Daoy (cell line): ENCODE results near the gene ZDHHC5. TPM values are rescaled to one million over a fixed set of nuclear protein-coding genes. Genes with fewer than 3 reads are reported as not detected.
A peak's percentile ranks its signal among the peaks of the same experiment; 100 is the strongest.

Experiments used
- DNase-seq: peaks from one replicate; pipeline ENCODE4 v3.0.0-alpha.2; 2015; ENCODE audit warnings: low read depth
- total RNA-seq: library from RNA; depleted of rRNA; stranded (reverse); fragments of >200 nt; shearing (Covaris generic); gene quantifications from 2 replicates; pipeline ENCODE4 v1.2.3, GENCODE V29; 2014; rRNA removed

The ZDHHC5 gene
- total RNA-seq, 1 experiment from 2014 or later, result 28.0 TPM

- no peak for DNase-seq
Measured at GRCh38 chr11:57729479-57729878, 61.6 kb downstream of the ZDHHC5 start.

- no peak for DNase-seq
Measured at GRCh38 chr11:57732661-57733060, 64.7 kb downstream of the ZDHHC5 start.

GRCh38 chr11:57735619-57736298, 67.8 kb downstream of the ZDHHC5 start:
- no peak for DNase-seq

- DNase-seq, result peak; percentile 99
Measured at GRCh38 chr11:57741132-57742086, 73.5 kb downstream of the ZDHHC5 start, which contains the start of gene SELENOH. SELENOH (plus strand) TSS chr11:57741491; CDS start chr11:57741596, 105 bp downstream.

- no peak for DNase-seq
Measured at GRCh38 chr11:57742087-57742452, 74.2 kb downstream of the ZDHHC5 start.

GRCh38 chr11:57744357-57744756, 76.4 kb downstream of the ZDHHC5 start:
- DNase-seq, result no peak

- no peak for DNase-seq
Measured at GRCh38 chr11:57745206-57745605, 77.3 kb downstream of the ZDHHC5 start.

GRCh38 chr11:57746920-57747319, 79.0 kb downstream of the ZDHHC5 start:
- DNase-seq, result no peak

Other genes with a start within 250 kb of the ZDHHC5 start
- 122 and 135 TPM in 2 replicates for gene SLC43A3, start 241.0 kb upstream of the ZDHHC5 start, total RNA-seq
- 0.23 TPM in 1 of 2 replicates, not detected in the other for gene RTN4RL2, start 207.6 kb upstream of the ZDHHC5 start, total RNA-seq
- gene SLC43A1, start 152.4 kb upstream of the ZDHHC5 start, total RNA-seq, result 5.6 and 9.0 TPM in 2 replicates
- gene TIMM10, start 137.4 kb upstream of the ZDHHC5 start, total RNA-seq, result 164 and 188 TPM in 2 replicates
- gene SMTNL1, start 130.5 kb upstream of the ZDHHC5 start, total RNA-seq, result not detected in 2 replicates
- gene UBE2L6, start 100.4 kb upstream of the ZDHHC5 start, total RNA-seq, result 22.4 and 29.8 TPM in 2 replicates
- gene SERPING1, start 70.4 kb upstream of the ZDHHC5 start, total RNA-seq, result 4.6 TPM in 1 of 2 replicates, not detected in the other
- gene YPEL4, start 18.2 kb upstream of the ZDHHC5 start, total RNA-seq, result not detected in 2 replicates
- 27.7 and 38.4 TPM in 2 replicates for gene CLP1, start 10.4 kb upstream of the ZDHHC5 start, total RNA-seq
- gene MED19, start 44.1 kb downstream of the ZDHHC5 start, total RNA-seq, result 22.1 and 24.2 TPM in 2 replicates
- 161 and 167 TPM in 2 replicates for gene TMX2, start 44.5 kb downstream of the ZDHHC5 start, total RNA-seq
- 220 and 290 TPM in 2 replicates for gene SELENOH, start 73.4 kb downstream of the ZDHHC5 start, total RNA-seq
- not detected in 2 replicates for gene BTBD18, start 83.7 kb downstream of the ZDHHC5 start, total RNA-seq
- 75.8 and 78.8 TPM in 2 replicates for gene CTNND1, start 93.7 kb downstream of the ZDHHC5 start, total RNA-seq